Uterine smooth muscle cell (primary cell): ENCODE data around the gene TOM1L2. TPM values are rescaled to one million over a fixed set of nuclear protein-coding genes. Genes with fewer than 3 reads are reported as not detected.

Experiments
- total RNA-seq: library from RNA; depleted of rRNA; stranded (reverse); fragments of >200 nt; gene quantifications from 2 replicates; pipeline ENCODE4 v1.2.3, GENCODE V29; 2014

The TOM1L2 gene
- 19.9 and 22.7 TPM in 2 replicates for total RNA-seq

GRCh38 chr17:17972126-17972951 is at the start of gene TOM1L2, which contains the start of gene DRC3:
TSS of gene TOM1L2 (minus strand) at chr17:17972400. CDS start at chr17:17972313, 87 bp downstream.
TSS of gene DRC3 (plus strand) at chr17:17972862. CDS start at chr17:17977599, 4,737 bp downstream.

GRCh38 chr17:17836818-17837379 is 135.3 kb downstream of the TOM1L2 start, which contains the start of gene SREBF1:
TSS of gene SREBF1 (minus strand) at chr17:17836986. CDS start at chr17:17836817, 169 bp downstream.

Other genes with a start within 250 kb of the TOM1L2 start
- gene SREBF1, start 135.4 kb downstream of the TOM1L2 start, total RNA-seq, result 69.0 and 142 TPM in 2 replicates
- 0.55 and 1.1 TPM in 2 replicates for gene DRC3, start 462 bp upstream of the TOM1L2 start, total RNA-seq
- gene ATPAF2, start 66.8 kb upstream of the TOM1L2 start, total RNA-seq, result 13.6 and 18.1 TPM in 2 replicates
- gene GID4, start 67.0 kb upstream of the TOM1L2 start, total RNA-seq, result 5.1 and 9.0 TPM in 2 replicates
- 32.7 and 39.7 TPM in 2 replicates for gene DRG2, start 115.5 kb upstream of the TOM1L2 start, total RNA-seq
- gene MYO15A, start 136.4 kb upstream of the TOM1L2 start, total RNA-seq, result 0.33 and 0.50 TPM in 2 replicates
- gene ALKBH5, start 211.4 kb upstream of the TOM1L2 start, total RNA-seq, result 138 and 151 TPM in 2 replicates